Naive thymus-derived CD4-positive, alpha-beta T cell (primary cell): ENCODE results near the gene HES7. TPM values are rescaled to one million over a fixed set of nuclear protein-coding genes. Genes with fewer than 3 reads are reported as not detected.

Source experiments
- ATAC-seq: fragments of 150-1000 bp; cut with Tn5 transposase; 2 replicates; pipeline ENCODE4 v1.10.0; 2021; ENCODE audit warnings: mild to moderate bottlenecking, moderate library complexity
- CTCF ChIA-PET: fragments of 350-600 bp; sonication (Branson Sonifier 250); formaldehyde crosslinking; loops from one replicate; lab custom pipeline; 2021; ENCODE audit warnings: antibody characterized with exemption; lab: Charles Lee
- POLR2A ChIA-PET: fragments of 350-600 bp; sonication (Branson Sonifier 250); formaldehyde crosslinking; loops from one replicate; lab custom pipeline; 2021; ENCODE audit warnings: antibody characterized with exemption, inconsistent platforms; lab: Charles Lee
- DNase-seq, 9 donors: peaks; one replicate each; pipeline versions ENCODE4 v3.0.0 to v3.0.0-alpha.2; 2020 to 2022; ENCODE audit warnings: mixed read lengths in 1 of 9
- H3K27ac ChIP-seq: one replicate; pipeline ENCODE4 v1.7.0; 2013; ENCODE audit warnings: mild to moderate bottlenecking, low read depth, low read length, moderate library complexity
- H3K27me3 ChIP-seq, 2 donors: one replicate each; pipeline ENCODE4 v1.7.0; 2013; ENCODE audit warnings: low read length in 2 of 2, mild to moderate bottlenecking in 2 of 2, moderate library complexity in 2 of 2; ENCODE audit not compliant: control insufficient read depth in 2 of 2, insufficient read depth in 2 of 2
- H3K36me3 ChIP-seq, 3 experiments: 1 replicate in 2 of 3; 2 replicates in 1 of 3; pipeline ENCODE4 v1.7.0; 2013; ENCODE audit warnings: low read length in 3 of 3, mild to moderate bottlenecking in 3 of 3, moderate library complexity in 1 of 3; ENCODE audit not compliant: insufficient read depth in 3 of 3, control insufficient read depth in 2 of 3
- H3K4me1 ChIP-seq, 2 donors: one replicate each; pipeline ENCODE4 v1.7.0; 2013; ENCODE audit warnings: low read length in 2 of 2, mild to moderate bottlenecking in 2 of 2, moderate library complexity in 1 of 2; ENCODE audit not compliant: control insufficient read depth in 2 of 2, insufficient read depth in 2 of 2
- H3K4me3 ChIP-seq: 2 replicates; pipeline ENCODE4 v1.7.0; 2013; ENCODE audit warnings: mild to moderate bottlenecking, low read length
- H3K9me3 ChIP-seq, 3 experiments: 1 replicate in 2 of 3; 2 replicates in 1 of 3; pipeline ENCODE4 v1.7.0; 2013; ENCODE audit warnings: low read length in 3 of 3; ENCODE audit not compliant: control insufficient read depth in 2 of 3
- H3K27ac Mint-ChIP-seq, 9 donors: one replicate each; pipeline ENCODE4 v1.8.0; 2020 to 2022; ENCODE audit warnings: mixed read lengths in 9 of 9, mild to moderate bottlenecking in 8 of 9, moderate library complexity in 5 of 9, inconsistent platforms in 2 of 9
- H3K27me3 Mint-ChIP-seq, 5 donors: one replicate each; pipeline ENCODE4 v1.8.0; 2021 to 2022; ENCODE audit warnings: mixed read lengths in 5 of 5, mild to moderate bottlenecking in 1 of 5
- H3K36me3 Mint-ChIP-seq, 5 donors: one replicate each; pipeline ENCODE4 v1.8.0; 2020 to 2022; ENCODE audit warnings: mixed read lengths in 5 of 5, mild to moderate bottlenecking in 3 of 5, inconsistent platforms in 1 of 5
- H3K4me1 Mint-ChIP-seq, 7 donors: one replicate each; pipeline ENCODE4 v1.8.0; 2020 to 2022; ENCODE audit warnings: mixed read lengths in 7 of 7, mild to moderate bottlenecking in 3 of 7, inconsistent platforms in 1 of 7
- H3K4me3 Mint-ChIP-seq, 10 donors: one replicate each; pipeline ENCODE4 v1.8.0; 2020 to 2022; ENCODE audit warnings: mild to moderate bottlenecking in 10 of 10, mixed read lengths in 10 of 10, moderate library complexity in 6 of 10, inconsistent platforms in 2 of 10
- H3K9me3 Mint-ChIP-seq, 11 donors: one replicate each; pipeline ENCODE4 v1.8.0; 2020 to 2022; ENCODE audit warnings: mixed read lengths in 11 of 11, mild to moderate bottlenecking in 4 of 11, inconsistent platforms in 1 of 11, moderate library complexity in 1 of 11
- intact Hi-C, 2 donors: fragments of 100-400 bp; cut with micrococcal nuclease; formaldehyde crosslinking; loops; one replicate each; pipeline ENCODE4 v1.15.1; 2023
- polyA plus RNA-seq, 2 donors: library from polyadenylated mRNA; unstranded; fragments of 300-500 nt; fragmentation: Illumina TruSeq; gene quantifications; one replicate each; pipeline ENCODE4 v1.2.3, GENCODE V29; 2021
- total RNA-seq, 6 experiments: library from RNA in 5 of 6; stranded (reverse) in 5 of 6; gene quantifications; 1 replicate in 5 of 6; 2 replicates in 1 of 6; pipeline ENCODE4 v1.2.3 and lab custom pipeline; 2021 to 2026

HES7 gene
- total and polyA plus RNA-seq, 7 experiments from 2014 or later = 0.22 to 0.98 (median 0.41) TPM; not detected in 2

GRCh38 chr17:8087952-8088230 is 36.0 kb downstream of the HES7 start:
- no peaks in the 10 kb centered on the region for H3K4me1 Mint-ChIP-seq
- H3K36me3 Mint-ChIP-seq = no peaks in the 10 kb centered on the region
- no peak overlapping the region for H3K27ac ChIP-seq
- no peaks in the 10 kb centered on the region for H3K9me3 ChIP-seq
- H3K4me3 ChIP-seq = no peak overlapping the region
- ATAC-seq (no peak), DNase-seq (no peak)
- intact Hi-C loops = no loop called here
- H3K27ac Mint-ChIP-seq = no peak overlapping the region
- CTCF ChIA-PET = interaction anchor here (0.7 to 13.4 kb wide), 3 partner anchors 9 to 26 kb away, joined by 3 to 248 read pairs (median 5); partner anchors contain the start of gene ALOXE3
- H3K27me3 ChIP-seq = peaks cover 0 to 5% of the 10 kb centered on the region in 2 donors
- H3K27me3 Mint-ChIP-seq = peaks cover 4 to 42% (median 21%) of the 10 kb centered on the region in 5 donors
- H3K4me1 ChIP-seq = no peaks in the 10 kb centered on the region
- no peaks in the 10 kb centered on the region for H3K9me3 Mint-ChIP-seq
- H3K36me3 ChIP-seq = no peaks in the 10 kb centered on the region
- no peak overlapping the region for H3K4me3 Mint-ChIP-seq
- POLR2A ChIA-PET = no interaction called here

GRCh38 chr17:8087075-8087951 is 36.6 kb downstream of the HES7 start, which contains the start of gene ALOX12B:
Gene ALOX12B (minus strand): TSS chr17:8087716. CDS start chr17:8087442, 274 bp downstream.
- peaks cover 0 to 5% of the 10 kb centered on the region in 2 donors for H3K27me3 ChIP-seq
- no peaks in the 10 kb centered on the region for H3K9me3 ChIP-seq
- no peaks in the 10 kb centered on the region for H3K4me1 ChIP-seq
- intact Hi-C loops = no loop called here
- no peak within 1 kb of the TSS for H3K4me3 ChIP-seq
- H3K36me3 ChIP-seq = no peaks in the 10 kb centered on the region
- peaks cover 4 to 42% (median 21%) of the 10 kb centered on the region in 5 donors for H3K27me3 Mint-ChIP-seq
- CTCF ChIA-PET = interaction anchor here (0.7 to 13.4 kb wide), 4 partner anchors 8 to 214 kb away, joined by 3 to 248 read pairs (median 4); partner anchors contain the start of gene ALOXE3
- POLR2A ChIA-PET = interaction anchor here (0.9 to 1.3 kb wide), 2 partner anchors 10 to 28 kb away, joined by 3 read pairs; no protein-coding TSS in a partner anchor
- H3K4me1 Mint-ChIP-seq = no peaks in the 10 kb centered on the region
- H3K36me3 Mint-ChIP-seq = peaks cover 0 to 3% (median 0%) of the 10 kb centered on the region in 5 donors
- no peak within 1 kb of the TSS for H3K27ac ChIP-seq
- ATAC-seq (no peak), DNase-seq (no peak)
- no peaks in the 10 kb centered on the region for H3K9me3 Mint-ChIP-seq
- no peak within 1 kb of the TSS for H3K27ac Mint-ChIP-seq
- H3K4me3 Mint-ChIP-seq = no peak within 1 kb of the TSS

- Histone ChIP-seq H3K36me3 (no peaks in the 10 kb centered on the region), H3K27ac (no peak overlapping the region), H3K4me3 (no peak overlapping the region), H3K9me3 (no peaks in the 10 kb centered on the region), H3K4me1 (peaks cover 6 to 7% of the 10 kb centered on the region in 2 donors), H3K27me3 (peaks cover 0 to 4% of the 10 kb centered on the region in 2 donors)
- ChIA-PET CTCF (interaction anchor here (0.8 to 13.4 kb wide), 3 partner anchors 9 to 30 kb away, joined by 4 to 248 read pairs (median 13); partner anchors contain the start of gene ALOXE3), POLR2A (interaction anchor here (1.5 kb wide), 1 partner anchor 9 kb away, joined by 4 read pairs; no protein-coding TSS in a partner anchor)
- Mint-ChIP-seq H3K4me3 (no peak overlapping the region), H3K27me3 (peaks cover 0 to 25% (median 9%) of the 10 kb centered on the region in 5 donors), H3K4me1 (peaks cover 10 to 15% (median 11%) of the 10 kb centered on the region in 7 donors), H3K27ac (no peak overlapping the region), H3K9me3 (no peaks in the 10 kb centered on the region), H3K36me3 (peaks cover 0 to 6% (median 0%) of the 10 kb centered on the region in 5 donors)
- no peak for ATAC-seq
- no peak for DNase-seq
- intact Hi-C loops = no loop called here
Observed at GRCh38 chr17:8084250-8084649, 39.7 kb downstream of the HES7 start.

- no peaks in the 10 kb centered on the region for H3K9me3 ChIP-seq
- Mint-ChIP-seq H3K4me3 (no peak overlapping the region), H3K36me3 (peaks cover 0 to 6% (median 0%) of the 10 kb centered on the region in 5 donors), H3K9me3 (no peaks in the 10 kb centered on the region), H3K27ac (no peak overlapping the region), H3K27me3 (peaks cover 0 to 14% (median 3%) of the 10 kb centered on the region in 5 donors), H3K4me1 (peaks cover 10 to 18% (median 14%) of the 10 kb centered on the region in 7 donors)
- no peak overlapping the region for H3K27ac ChIP-seq
- H3K4me3 ChIP-seq = no peak overlapping the region
- intact Hi-C loops = no loop called here
- H3K4me1 ChIP-seq = peaks cover 13 to 14% of the 10 kb centered on the region in 2 donors
- no peaks in the 10 kb centered on the region for H3K36me3 ChIP-seq
- DNase-seq = no peak
- ChIA-PET POLR2A (no interaction called here), CTCF (interaction anchor here (13.4 kb wide), 1 partner anchor 32 kb away, joined by 248 read pairs; the partner anchor contains the start of gene ALOXE3)
- no peaks in the 10 kb centered on the region for H3K27me3 ChIP-seq
- ATAC-seq = no peak
Observed at GRCh38 chr17:8082292-8082691, 41.6 kb downstream of the HES7 start.

- POLR2A ChIA-PET = no interaction called here
- Histone ChIP-seq H3K9me3 (no peaks in the 10 kb centered on the region), H3K4me3 (no peak overlapping the region), H3K4me1 (peaks cover 13 to 14% of the 10 kb centered on the region in 2 donors), H3K36me3 (no peaks in the 10 kb centered on the region), H3K27me3 (no peaks in the 10 kb centered on the region), H3K27ac (no peak overlapping the region)
- DNase-seq (no peak), ATAC-seq (no peak)
- intact Hi-C loops = loop anchor here in 1 of 2 donors (1.0 kb wide), 1 partner anchor 9 kb away; no protein-coding TSS in a partner anchor
- Mint-ChIP-seq H3K36me3 (peaks cover 0 to 6% (median 0%) of the 10 kb centered on the region in 5 donors), H3K27ac (no peak overlapping the region), H3K27me3 (peaks cover 0 to 10% (median 0%) of the 10 kb centered on the region in 5 donors), H3K4me3 (peak overlapping the region in 1 of 10 donors; percentile 63), H3K9me3 (no peaks in the 10 kb centered on the region), H3K4me1 (peaks cover 10 to 18% (median 14%) of the 10 kb centered on the region in 7 donors)
- CTCF ChIA-PET = interaction anchor here (2.6 to 13.4 kb wide), 2 partner anchors 32 to 37 kb away, joined by 19 to 248 read pairs; partner anchors contain the start of gene ALOXE3
Observed at GRCh38 chr17:8081876-8082275, 42.0 kb downstream of the HES7 start.

- DNase-seq (no peak), ATAC-seq (no peak)
- no peak overlapping the region for H3K4me3 ChIP-seq
- peak overlapping the region in 2 of 9 donors; percentile 18 to 46 for H3K27ac Mint-ChIP-seq
- peaks cover 13 to 14% of the 10 kb centered on the region in 2 donors for H3K4me1 ChIP-seq
- peaks cover 10 to 18% (median 14%) of the 10 kb centered on the region in 7 donors for H3K4me1 Mint-ChIP-seq
- peak overlapping the region in 5 of 10 donors; percentile 12 to 91 (median 88) for H3K4me3 Mint-ChIP-seq
- H3K27me3 ChIP-seq = no peaks in the 10 kb centered on the region
- H3K9me3 ChIP-seq = no peaks in the 10 kb centered on the region
- intact Hi-C loops = loop anchor here (1.0 kb wide), 4 partner anchors 8 to 219 kb away; no protein-coding TSS in a partner anchor
- POLR2A ChIA-PET = interaction anchor here (1.6 kb wide), 1 partner anchor 78 kb away, joined by 5 read pairs; no protein-coding TSS in a partner anchor
- H3K27me3 Mint-ChIP-seq = peaks cover 0 to 7% (median 0%) of the 10 kb centered on the region in 5 donors
- H3K36me3 Mint-ChIP-seq = peaks cover 0 to 6% (median 0%) of the 10 kb centered on the region in 5 donors
- H3K27ac ChIP-seq = no peak overlapping the region
- H3K9me3 Mint-ChIP-seq = no peaks in the 10 kb centered on the region
- no peaks in the 10 kb centered on the region for H3K36me3 ChIP-seq
- CTCF ChIA-PET = interaction anchor here (0.5 to 2.6 kb wide), 4 partner anchors 12 to 562 kb away, joined by 3 to 19 read pairs (median 3); partner anchors contain the start of gene ALOXE3
Observed at GRCh38 chr17:8080799-8081219, 43.1 kb downstream of the HES7 start.
